GM12873 (cell line): Measurements from ENCODE around the gene SPATA6L.

Experiments
- CTCF ChIP-seq: IDR thresholded peaks from 2 replicates; pipeline ENCODE4 v1.5.1; 2012; ENCODE audit warnings: low read depth, mild to moderate bottlenecking, moderate library complexity, low read length, control low read depth; ENCODE audit not compliant: insufficient read depth; ENCODE audit errors: missing control alignments

Gene SPATA6L

GRCh38 chr9:4563105-4563504 lies 103.2 kb downstream of the SPATA6L start:
- no peak for TF ChIP-seq CTCF

GRCh38 chr9:4559261-4560182 lies 106.8 kb downstream of the SPATA6L start:
- no peak for TF ChIP-seq CTCF

GRCh38 chr9:4558371-4558998 lies 107.8 kb downstream of the SPATA6L start:
- TF ChIP-seq CTCF, result no peak

- TF ChIP-seq CTCF, result no peak
Measured at GRCh38 chr9:4555236-4555635, 111.0 kb downstream of the SPATA6L start.

DNA sequence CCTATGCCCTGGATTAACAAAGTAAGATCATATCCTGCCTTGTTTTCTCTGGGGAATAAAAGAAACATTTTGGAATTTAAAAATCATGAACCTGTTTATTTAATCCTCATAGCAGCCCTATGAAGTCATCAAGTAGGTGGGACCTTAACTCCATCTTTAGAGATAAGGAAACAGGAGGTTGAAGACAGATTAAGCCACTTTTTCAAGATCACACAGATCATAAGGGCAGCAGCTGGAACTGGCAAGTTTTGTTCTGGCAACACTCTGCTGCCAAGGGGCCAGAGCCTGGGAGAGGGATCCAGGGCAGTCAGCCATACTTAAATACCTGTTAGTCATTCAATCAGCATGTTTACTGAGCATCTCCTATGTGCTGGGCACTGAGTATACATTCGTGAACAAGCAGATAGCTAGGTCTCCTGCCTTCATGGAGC lies 112.3 kb downstream of the SPATA6L start:
- TF ChIP-seq CTCF, result no peak

- TF ChIP-seq CTCF, result no peak
Measured at GRCh38 chr9:4550777-4551484, 115.3 kb downstream of the SPATA6L start.
